Stimulated activated CD4-positive, alpha-beta T cell treated with anti-CD3 and anti-CD28 coated beads, Interleukin-15, amount 100 ng/mL, for 48 hours (primary cell): ENCODE measurements around the gene CHRFAM7A.
"Not testable (repeated sequence)": the region's sequence is repeated elsewhere in the genome, so short reads cannot be mapped to it uniquely, and the experiment has no call there.

ENCODE experiments used
- DNase-seq, 2 donors: peaks; one replicate each; pipeline ENCODE4 v3.0.0-alpha.2; 2020; ENCODE audit warnings: low read depth in 2 of 2

Gene CHRFAM7A

GRCh38 chr15:30321063-30321462, 72.3 kb downstream of the CHRFAM7A start:
- not testable (repeated sequence) for DNase-seq

- DNase-seq = not testable (repeated sequence)
Measured at GRCh38 chr15:30315704-30316103, 77.6 kb downstream of the CHRFAM7A start.

DNA sequence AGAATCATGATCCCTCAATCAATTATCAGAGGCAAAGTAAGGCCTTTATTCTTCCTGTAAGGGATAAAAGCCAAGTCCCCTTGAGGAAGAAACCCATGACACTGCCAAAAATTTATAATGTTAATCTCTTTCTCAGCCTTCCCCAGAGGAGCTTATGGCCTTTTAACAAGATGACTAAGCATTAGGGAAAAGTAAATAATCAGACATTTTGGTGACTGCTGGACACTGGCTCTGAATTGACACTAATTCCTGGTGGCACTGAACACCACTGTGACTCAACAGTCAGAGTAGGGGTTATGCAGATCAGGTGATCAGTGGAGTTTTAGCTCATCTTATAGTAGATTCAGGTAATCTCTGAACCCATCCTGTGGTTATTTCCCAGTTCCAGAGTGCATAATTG, 82.8 kb downstream of the CHRFAM7A start:
- DNase-seq = not testable (repeated sequence)
